Gastroesophageal sphincter (tissue), 4 donors: ENCODE results near the gene NR4A1. TPM values are rescaled to one million over a fixed set of nuclear protein-coding genes. Genes with fewer than 3 reads are reported as not detected.
A peak's percentile ranks its signal among the peaks of the same experiment; 100 is the strongest.

ENCODE experiments used
- ATAC-seq: fragments of 150-250 bp; one replicate; pipeline ENCODE4 v1.9.1; 2016; ENCODE audit warnings: mild to moderate bottlenecking, moderate library complexity
- H3K27ac ChIP-seq, 4 donors: fragments of 200-600 bp; sonication (generic) in 3 of 4; 1 replicate in 3 of 4; 2 replicates in 1 of 4; pipeline ENCODE4 v1.5.1; 2016 to 2019
- H3K27me3 ChIP-seq: fragments of 200-600 bp; sonication (generic); one replicate; pipeline ENCODE4 v1.5.1; 2019
- H3K36me3 ChIP-seq, 2 donors: fragments of 200-600 bp; sonication (generic); one replicate each; pipeline ENCODE4 v1.5.1; 2019; ENCODE audit warnings: control low read depth in 1 of 2
- H3K4me1 ChIP-seq, 3 donors: fragments of 200-600 bp; sonication (generic); 1 replicate in 2 of 3; 2 replicates in 1 of 3; pipeline ENCODE4 v1.5.1; 2016 to 2019; ENCODE audit warnings: control low read depth in 2 of 3
- H3K4me3 ChIP-seq, 2 donors: fragments of 200-600 bp; sonication (generic); one replicate each; pipeline ENCODE4 v1.5.1; 2019; ENCODE audit warnings: mild to moderate bottlenecking in 1 of 2, moderate library complexity in 1 of 2
- H3K9me3 ChIP-seq, 3 donors: fragments of 200-600 bp; sonication (generic); one replicate each; pipeline ENCODE4 v1.5.1; 2017 to 2019; ENCODE audit warnings: control low read depth in 2 of 3
- CTCF ChIP-seq, 4 experiments: fragments of 200-600 bp in 2 of 4; fragments of 450-650 bp in 2 of 4; sonication (generic) in 1 of 4; IDR thresholded peaks; one replicate each; pipeline ENCODE4 v1.5.1; 2017 to 2019; ENCODE audit warnings: antibody characterized with exemption in 4 of 4, mild to moderate bottlenecking in 2 of 4, moderate library complexity in 2 of 4
- EP300 ChIP-seq: sonication (generic); formaldehyde crosslinking; IDR thresholded peaks from one replicate; pipeline ENCODE4 v1.6.1; 2017; ENCODE audit warnings: antibody characterized with exemption, mild to moderate bottlenecking
- POLR2A ChIP-seq, 2 donors: fragments of 450-650 bp; IDR thresholded peaks; one replicate each; pipeline ENCODE4 v1.6.1; 2017; ENCODE audit warnings: antibody characterized with exemption in 2 of 2, mild to moderate bottlenecking in 2 of 2, moderate library complexity in 1 of 2
- POLR2AphosphoS5 ChIP-seq: sonication (generic); formaldehyde crosslinking; IDR thresholded peaks from one replicate; pipeline ENCODE4 v1.6.1; 2017; ENCODE audit warnings: antibody characterized with exemption
- WGBS, 2 donors: methylation state at CpG; one replicate each; pipeline ENCODE4 v1.1.5; 2018; ENCODE audit warnings: low coverage in 1 of 2; 5-methylcytosine and 5-hydroxymethylcytosine counted together
- total RNA-seq, 4 donors: library from RNA; depleted of rRNA; stranded (reverse); fragments of >200 nt; gene quantifications; one replicate each; pipeline ENCODE4 v1.1.0, GENCODE V29; 2016

The NR4A1 gene
- total RNA-seq, 4 donors from 2014 or later: 29.9 to 67.2 (median 35.2) TPM

- peak overlapping the region; percentile 60 to 81 for H3K4me3 ChIP-seq
- TF ChIP-seq EP300: no peak
- peak in 1 of 2 donors; percentile 23 for TF ChIP-seq POLR2A (IDR thresholded peaks at IDR 0.05)
- peak; percentile 52 for TF ChIP-seq POLR2AphosphoS5
- no peaks in the 10 kb centered on the region for H3K36me3 ChIP-seq
- H3K27me3 ChIP-seq: no peaks in the 10 kb centered on the region
- H3K27ac ChIP-seq: peak overlapping the region; percentile 91 to 98 (median 95)
- peaks cover 0 to 75% (median 28%) of the 10 kb centered on the region in 3 donors for H3K4me1 ChIP-seq
- WGBS, 2 donors: 0% methylated on average over 12 of the region's 59 CpGs; no CpG with 5 or more reads in 1 of the 2 donors
- no peaks in the 10 kb centered on the region for H3K9me3 ChIP-seq
- peak; percentile 34 for ATAC-seq
Observed at GRCh38 chr12:52037248-52037861, 13.9 kb upstream of the NR4A1 start.

GRCh38 chr12:52038447-52038846 is 12.8 kb upstream of the NR4A1 start:
- H3K36me3 ChIP-seq: no peaks in the 10 kb centered on the region
- TF ChIP-seq CTCF (IDR thresholded peaks at IDR 0.05) (no peak), EP300 (no peak), POLR2A (IDR thresholded peaks at IDR 0.05) (no peak), POLR2AphosphoS5 (no peak)
- ATAC-seq: no peak
- H3K27ac ChIP-seq: peak overlapping the region; percentile 91 to 98 (median 95)
- H3K27me3 ChIP-seq: no peaks in the 10 kb centered on the region
- peaks cover 0 to 78% (median 28%) of the 10 kb centered on the region in 3 donors for H3K4me1 ChIP-seq
- WGBS, 2 donors: 29 to 60% methylated on average over 1 to 3 of the region's 6 CpGs
- peak overlapping the region in 1 of 2 donors; percentile 81 for H3K4me3 ChIP-seq
- H3K9me3 ChIP-seq: no peaks in the 10 kb centered on the region

- Histone ChIP-seq H3K4me3 (no peak overlapping the region), H3K27me3 (no peaks in the 10 kb centered on the region), H3K36me3 (no peaks in the 10 kb centered on the region), H3K27ac (peak overlapping the region in 3 of 4 donors; percentile 92 to 98 (median 98)), H3K9me3 (no peaks in the 10 kb centered on the region), H3K4me1 (peaks cover 5 to 85% (median 46%) of the 10 kb centered on the region in 3 donors)
- ATAC-seq: no peak
- no peak for TF ChIP-seq POLR2AphosphoS5
- no peak for TF ChIP-seq CTCF (IDR thresholded peaks at IDR 0.05)
- WGBS, 2 donors: 70 to 80% methylated on average over 1 to 3 of the region's 3 CpGs
Observed at GRCh38 chr12:52041035-52041434, 10.2 kb upstream of the NR4A1 start.

GRCh38 chr12:52041695-52042123 is 9.5 kb upstream of the NR4A1 start:
- no peaks in the 10 kb centered on the region for H3K9me3 ChIP-seq
- peaks cover 5 to 85% (median 44%) of the 10 kb centered on the region in 3 donors for H3K4me1 ChIP-seq
- H3K36me3 ChIP-seq: no peaks in the 10 kb centered on the region
- H3K27ac ChIP-seq: peak overlapping the region; percentile 88 to 98 (median 95)
- H3K4me3 ChIP-seq: no peak overlapping the region
- ATAC-seq: no peak
- no peaks in the 10 kb centered on the region for H3K27me3 ChIP-seq
- TF ChIP-seq EP300 (no peak), CTCF (IDR thresholded peaks at IDR 0.05) (peak in 1 of 4 experiments; percentile 8), POLR2A (IDR thresholded peaks at IDR 0.05) (no peak)
- WGBS, 2 donors: 92% methylated on average over 3 of the region's 6 CpGs; no CpG with 5 or more reads in 1 of the 2 donors

- ATAC-seq: no peak
- Histone ChIP-seq H3K27ac (peak overlapping the region; percentile 88 to 98 (median 95)), H3K27me3 (no peaks in the 10 kb centered on the region), H3K9me3 (no peaks in the 10 kb centered on the region), H3K36me3 (no peaks in the 10 kb centered on the region), H3K4me1 (peaks cover 5 to 85% (median 40%) of the 10 kb centered on the region in 3 donors), H3K4me3 (no peak overlapping the region)
- TF ChIP-seq CTCF (IDR thresholded peaks at IDR 0.05) (no peak), POLR2AphosphoS5 (no peak), POLR2A (IDR thresholded peaks at IDR 0.05) (no peak), EP300 (no peak)
- WGBS, 2 donors: 70 to 72% methylated on average over 3 to 4 of the region's 8 CpGs
Observed at GRCh38 chr12:52042706-52043385, 8.4 kb upstream of the NR4A1 start.
